Stimulated activated CD4-positive, alpha-beta T cell treated with anti-CD3 and anti-CD28 coated beads, Interleukin-15, amount 100 ng/mL, for 48 hours (primary cell): ENCODE measurements around the gene MYMX.
"Not testable (repeated sequence)": the region's sequence is repeated elsewhere in the genome, so short reads cannot be mapped to it uniquely, and the experiment has no call there.

Experiments
- DNase-seq, 2 donors: peaks; one replicate each; pipeline ENCODE4 v3.0.0-alpha.2; 2020; ENCODE audit warnings: low read depth in 2 of 2

Gene MYMX

GRCh38 chr6:44186635-44187025 is 30.1 kb upstream of the MYMX start:
- DNase-seq, result no peak

- DNase-seq, result no peak
Measured at GRCh38 chr6:44188819-44189218, 27.9 kb upstream of the MYMX start.

- no peak for DNase-seq
Measured at GRCh38 chr6:44189257-44189656, 27.5 kb upstream of the MYMX start.

DNA sequence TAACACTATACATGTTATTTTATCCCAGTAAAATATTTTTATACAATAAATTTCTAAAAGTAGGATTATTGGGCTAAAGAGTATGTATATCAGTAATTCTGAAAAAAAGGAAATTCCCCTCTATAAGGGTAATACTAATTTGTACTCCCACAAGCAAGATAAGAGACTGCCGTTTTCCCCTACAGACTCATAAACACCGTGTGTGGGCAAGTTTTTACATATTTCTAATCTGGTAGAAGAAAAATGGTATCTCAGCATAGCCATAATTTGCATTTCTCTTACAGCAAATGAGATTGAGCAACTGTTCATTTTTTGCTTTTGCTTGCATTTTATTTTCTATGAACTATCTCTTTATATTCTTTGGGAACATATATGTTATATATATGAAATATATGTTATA is 26.0 kb upstream of the MYMX start:
- DNase-seq, result no peak

DNA sequence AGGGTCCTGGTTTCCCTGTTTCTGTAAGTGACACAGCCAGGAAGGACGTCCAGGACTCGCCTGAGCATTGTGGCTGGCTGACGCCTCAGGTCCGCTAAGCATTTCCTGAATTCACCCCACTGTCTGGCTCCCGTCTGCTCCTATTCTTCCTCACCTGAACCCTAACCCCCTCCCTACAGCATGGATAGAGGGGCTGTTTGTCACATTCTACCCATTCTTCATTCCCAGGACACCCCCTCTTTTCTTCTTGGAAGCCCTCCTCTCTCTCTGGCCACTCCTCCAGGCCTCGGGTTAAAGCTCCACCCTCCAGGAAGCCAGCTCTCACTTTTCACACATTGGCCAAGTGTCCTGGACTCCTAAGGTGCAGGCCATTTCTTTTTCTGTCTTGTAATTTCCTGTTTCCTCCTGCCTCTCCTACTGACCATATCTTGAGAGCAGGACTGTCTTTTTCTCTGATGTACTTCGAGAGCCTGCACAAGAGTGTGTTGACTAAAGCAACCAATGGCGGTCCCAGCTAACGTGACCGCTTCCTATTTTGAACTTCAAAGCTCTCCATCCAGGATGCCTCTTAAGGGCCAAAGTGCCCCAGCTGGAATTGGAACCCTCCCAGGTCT is 24.2 kb upstream of the MYMX start:
- DNase-seq, result no peak

GRCh38 chr6:44193307-44193910 is 23.3 kb upstream of the MYMX start:
- DNase-seq, result no peak

DNA sequence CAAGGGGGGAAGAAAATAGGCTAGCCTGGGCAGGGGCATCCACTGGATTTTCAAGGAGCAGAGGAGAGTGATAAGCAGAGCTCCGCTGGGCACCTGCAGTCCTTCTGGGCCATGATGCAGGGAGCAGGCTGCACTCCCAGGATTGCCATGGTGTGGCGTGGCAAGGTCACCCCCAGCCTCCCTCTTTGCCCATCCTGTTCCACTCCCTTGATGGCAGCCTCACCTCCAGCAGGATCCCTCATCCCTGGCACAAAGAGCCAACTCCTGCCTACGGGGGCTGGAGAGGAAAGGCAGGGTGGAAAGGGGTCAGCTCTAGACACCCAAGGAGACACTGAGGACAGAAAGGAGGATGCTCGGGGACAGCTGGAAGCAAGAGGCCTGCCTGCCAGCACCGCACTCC is 22.4 kb upstream of the MYMX start:
- DNase-seq, result no peak

GRCh38 chr6:44196351-44196750 is 20.4 kb upstream of the MYMX start:
- not testable (repeated sequence) for DNase-seq

GRCh38 chr6:44198684-44199083 is 18.0 kb upstream of the MYMX start:
- DNase-seq, result no peak

DNA sequence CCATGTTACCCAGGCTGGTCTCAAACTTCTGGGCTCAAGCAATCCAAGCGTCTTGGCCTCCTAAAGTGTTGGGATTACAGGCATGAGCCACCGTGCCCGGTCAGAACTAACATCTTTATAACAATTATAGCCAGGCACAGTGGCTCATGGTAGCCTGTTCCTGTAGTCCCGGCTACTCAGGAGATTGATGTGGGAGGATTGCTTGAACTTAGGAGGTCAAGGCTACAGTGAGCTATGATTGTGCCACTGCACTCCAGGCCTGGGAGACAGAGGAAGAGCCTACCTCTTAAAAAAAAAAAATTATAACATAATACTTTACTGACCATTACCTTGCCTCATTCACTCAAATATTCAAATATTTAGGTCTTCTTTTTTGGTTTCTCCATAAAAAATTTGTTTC is 16.8 kb upstream of the MYMX start:
- no peak for DNase-seq

- DNase-seq, result no peak
Measured at GRCh38 chr6:44201200-44201599, 15.5 kb upstream of the MYMX start.

DNA sequence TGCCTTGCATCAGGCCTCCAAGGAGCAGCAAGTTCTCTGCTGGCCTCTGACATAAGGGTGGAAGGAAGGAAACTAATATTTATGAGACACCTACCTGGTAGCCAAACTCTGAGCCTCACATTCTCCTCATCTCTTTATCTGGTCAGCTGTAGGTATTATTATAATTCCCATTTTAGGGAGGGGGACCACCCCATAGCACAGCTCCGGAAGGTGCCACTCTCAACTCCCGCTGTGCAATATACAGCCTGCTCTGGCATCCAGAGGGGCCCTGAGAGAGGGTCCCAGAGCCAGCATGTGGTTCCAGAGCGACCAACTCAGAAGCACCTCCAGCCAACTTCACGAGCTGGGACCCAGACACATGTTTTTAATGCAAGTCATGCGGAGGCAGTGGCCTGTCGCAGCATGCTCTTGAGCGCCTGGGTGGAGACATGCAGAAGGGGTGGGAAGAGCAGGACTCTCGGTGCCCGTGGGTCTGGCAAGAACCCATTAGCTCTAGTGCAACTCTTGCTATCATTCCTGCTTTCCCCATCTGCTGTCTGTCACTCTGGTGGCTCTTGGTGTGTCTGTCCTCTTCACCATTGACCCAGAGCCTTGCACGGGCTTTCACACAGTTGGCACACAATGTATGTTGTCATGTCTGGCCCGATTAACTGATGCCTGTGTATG is 15.0 kb upstream of the MYMX start:
- DNase-seq, result no peak

DNA sequence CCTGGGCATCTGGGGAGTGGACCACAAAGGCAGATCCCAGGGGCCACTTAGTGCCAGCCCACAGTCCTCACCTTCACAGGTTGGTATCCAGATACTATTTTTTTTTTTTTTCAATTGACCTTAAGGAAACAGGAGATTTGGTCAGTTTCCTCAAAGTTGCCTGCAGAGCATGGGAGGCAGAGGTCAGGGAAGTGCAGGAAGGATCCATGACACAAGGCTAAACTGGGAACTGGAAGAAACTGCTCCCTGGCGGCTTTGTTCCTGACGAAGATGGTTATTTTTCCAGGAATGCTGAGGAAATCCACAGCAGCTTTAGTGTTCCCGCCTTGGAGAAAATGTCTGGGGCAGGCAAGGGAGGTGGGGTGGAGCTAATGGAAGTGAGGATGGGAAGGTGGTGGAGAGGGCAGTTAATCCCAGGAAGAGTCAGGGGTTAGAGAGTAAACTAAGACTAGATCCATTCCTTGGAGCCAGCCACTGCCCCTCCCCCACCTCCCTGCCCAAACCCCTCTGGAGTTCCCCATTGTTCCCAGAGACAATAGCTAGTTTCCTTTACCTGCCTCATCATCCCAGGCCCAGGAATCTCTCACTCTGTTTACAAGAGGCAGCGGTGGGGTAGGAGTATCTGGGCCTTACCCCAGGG is 14.3 kb upstream of the MYMX start:
- no peak for DNase-seq

DNA sequence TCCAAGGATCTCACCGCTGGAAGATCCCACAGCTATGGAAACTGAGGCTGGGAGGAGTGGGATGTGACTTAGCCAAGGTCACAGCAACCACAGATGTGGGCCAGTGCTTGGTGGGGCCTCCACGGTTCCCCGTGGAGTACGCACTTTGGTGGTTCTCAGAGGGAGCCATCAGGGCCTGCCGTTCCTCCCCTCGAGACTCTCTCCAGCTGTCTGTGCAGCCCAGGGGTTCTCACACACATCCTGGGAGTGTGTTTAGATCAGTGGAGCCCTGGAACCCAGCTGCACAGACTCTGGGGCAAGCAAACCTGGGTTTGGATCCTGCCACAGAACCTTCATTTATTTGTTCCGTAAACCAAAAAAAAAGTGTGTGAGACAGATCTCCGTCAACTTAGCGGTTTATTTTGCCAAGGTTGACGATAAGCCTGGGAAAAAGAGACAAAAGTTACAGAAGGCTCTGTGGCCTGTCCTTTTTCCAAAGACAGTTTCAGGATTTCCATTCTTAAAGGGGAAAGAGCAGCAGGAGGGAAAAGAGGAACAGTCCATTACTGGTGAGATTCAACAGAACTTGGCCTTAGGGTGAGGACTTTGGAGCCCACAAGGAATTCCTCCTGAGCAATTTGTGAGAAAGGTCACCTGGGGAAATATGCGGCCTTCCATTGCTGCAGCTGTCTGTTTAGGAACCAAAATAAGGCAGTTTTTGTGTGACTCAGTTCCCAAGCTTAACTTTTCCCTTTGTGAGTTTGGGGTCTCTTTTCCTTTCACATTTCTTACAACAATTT is 13.6 kb upstream of the MYMX start:
- no peak for DNase-seq

GRCh38 chr6:44203955-44204354 is 12.8 kb upstream of the MYMX start:
- no peak for DNase-seq

DNA sequence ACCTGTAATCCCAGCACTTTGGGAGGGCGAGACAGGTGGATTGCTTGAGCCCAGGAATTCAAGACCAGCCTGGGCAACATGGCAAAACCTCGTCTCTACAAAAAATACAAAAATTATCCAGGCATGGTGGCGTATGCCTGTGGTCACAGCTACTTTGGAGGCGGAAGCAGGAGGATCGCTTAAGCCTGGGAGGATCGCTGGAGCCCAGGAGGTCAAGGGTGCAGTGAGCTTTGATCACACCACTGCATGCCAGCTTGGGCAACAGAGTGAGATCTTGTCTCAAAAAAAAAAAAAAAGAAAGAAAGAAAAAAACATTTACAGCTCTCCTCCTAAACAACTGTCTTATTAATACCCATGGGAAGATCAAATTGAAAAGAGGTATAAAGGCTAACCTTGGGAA is 8.8 kb upstream of the MYMX start:
- DNase-seq, result no peak

DNA sequence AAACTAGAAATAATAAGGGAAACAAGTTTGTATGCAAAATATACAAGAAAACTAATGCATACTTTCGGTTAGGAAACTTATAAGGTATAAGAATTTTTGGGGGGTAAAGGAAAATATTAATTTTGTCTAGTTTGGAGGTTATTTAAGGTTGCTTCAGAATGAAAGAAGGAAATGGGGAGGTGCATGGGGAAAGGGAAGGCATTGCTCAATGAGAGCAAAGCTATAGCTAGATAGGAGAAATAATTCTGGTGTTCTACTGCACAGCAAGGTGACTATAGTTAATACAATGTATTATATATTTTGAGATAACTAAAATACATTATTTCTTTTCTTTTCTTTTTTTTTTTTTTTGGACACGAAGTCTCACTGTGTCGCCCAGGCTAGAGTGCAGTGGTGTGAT is 5.4 kb upstream of the MYMX start:
- DNase-seq, result no peak

DNA sequence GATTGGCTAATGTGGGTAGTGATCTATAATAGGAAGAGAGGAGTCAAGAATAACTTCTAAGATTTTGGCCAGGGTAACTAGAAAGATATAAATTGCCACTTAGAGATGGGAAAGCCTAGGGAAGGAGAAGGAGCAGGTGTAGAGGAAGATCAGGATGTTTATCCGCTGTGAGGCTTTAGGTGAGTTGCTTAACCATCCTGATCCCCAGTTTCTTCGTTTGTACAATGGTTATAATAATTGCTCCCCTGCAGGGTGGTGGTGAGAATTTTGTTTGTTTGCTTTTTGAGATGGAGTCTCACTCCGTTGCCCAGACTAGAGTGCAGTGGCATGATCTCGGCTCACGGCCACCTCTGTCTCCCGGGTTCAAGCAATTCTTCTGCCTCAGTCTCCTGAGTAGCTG is 2.4 kb upstream of the MYMX start:
- DNase-seq, result no peak

DNA sequence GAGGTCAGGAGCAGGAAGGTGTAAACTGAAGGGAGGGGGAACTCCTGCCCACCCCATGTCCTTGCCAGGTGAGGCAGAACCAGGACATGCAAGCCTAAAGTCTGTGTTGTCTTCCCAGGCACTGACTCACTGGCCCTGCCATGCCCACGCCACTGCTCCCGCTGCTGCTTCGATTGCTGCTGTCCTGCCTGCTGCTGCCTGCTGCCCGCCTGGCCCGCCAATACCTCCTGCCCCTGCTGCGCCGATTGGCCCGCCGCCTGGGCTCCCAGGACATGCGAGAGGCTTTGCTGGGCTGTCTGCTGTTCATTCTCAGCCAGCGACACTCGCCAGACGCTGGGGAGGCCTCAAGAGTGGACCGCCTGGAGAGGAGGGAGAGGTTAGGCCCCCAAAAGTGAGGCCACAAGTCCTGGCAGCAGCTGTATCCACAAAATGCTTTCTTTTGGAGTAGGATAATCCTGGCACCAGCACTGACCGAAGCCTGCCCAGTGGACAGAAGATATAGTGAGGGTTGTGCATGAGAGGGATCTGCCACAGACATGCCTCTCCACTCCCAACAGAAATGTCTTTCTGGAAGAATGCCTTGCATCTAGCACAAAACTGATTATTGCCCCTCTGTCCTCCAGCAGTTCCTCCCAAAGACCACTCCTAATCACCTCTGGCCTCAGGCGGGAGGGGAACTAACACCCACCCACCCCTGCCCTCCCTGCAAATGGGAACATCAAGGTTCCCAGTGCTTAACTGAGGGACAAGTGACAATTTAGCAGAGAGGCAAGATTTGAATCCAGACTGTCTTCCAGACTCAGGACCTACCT is 812 bp downstream of the MYMX start:
- DNase-seq, result no peak

DNA sequence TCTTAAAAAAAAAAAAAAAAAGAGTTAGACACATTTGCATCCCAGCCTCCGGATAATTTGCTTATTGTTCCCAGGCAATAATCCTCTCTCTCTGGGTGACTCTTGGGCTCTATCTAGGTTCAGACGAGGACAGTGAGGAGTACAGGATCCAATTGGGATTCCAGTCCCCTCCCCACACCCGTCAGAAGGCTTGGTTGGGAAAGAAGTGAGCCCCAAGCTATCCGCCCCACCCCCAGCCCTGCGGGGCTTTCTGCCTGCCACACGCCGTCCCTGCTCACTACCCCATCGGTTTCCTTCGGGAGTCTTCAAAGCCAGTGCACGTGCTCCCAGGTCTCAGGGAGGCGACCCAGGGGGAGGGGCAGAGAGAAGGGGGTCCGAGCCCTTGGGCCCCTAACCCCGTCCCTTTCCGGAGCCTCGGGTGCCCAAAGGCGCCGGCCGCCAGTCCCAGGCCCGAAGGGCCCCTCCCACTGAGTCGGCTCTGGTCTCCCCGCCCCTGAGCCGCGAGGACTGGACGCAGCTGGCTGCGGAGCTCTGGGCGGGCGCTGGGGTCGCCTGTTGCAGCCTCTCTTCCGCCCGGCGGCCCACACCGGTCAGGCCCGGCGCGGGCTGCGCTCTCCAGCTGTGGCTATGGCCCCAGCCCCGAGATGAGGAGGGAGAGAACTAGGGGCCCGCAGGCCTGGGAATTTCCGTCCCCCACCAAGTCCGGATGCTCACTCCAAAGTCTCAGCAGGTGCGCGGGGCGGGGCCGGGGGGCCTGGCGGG is 2.5 kb downstream of the MYMX start:
- DNase-seq, result no peak
